ENCODE measurements around the gene MDN1. TPM values are rescaled to one million over a fixed set of nuclear protein-coding genes. Genes with fewer than 3 reads are reported as not detected.
"Not testable (repeated sequence)": the region's sequence is repeated elsewhere in the genome, so short reads cannot be mapped to it uniquely, and the experiment has no call there.

MDN1 gene
- total RNA-seq, 2 experiments from 2014 or later = 48.6 to 62.3 TPM

DNA sequence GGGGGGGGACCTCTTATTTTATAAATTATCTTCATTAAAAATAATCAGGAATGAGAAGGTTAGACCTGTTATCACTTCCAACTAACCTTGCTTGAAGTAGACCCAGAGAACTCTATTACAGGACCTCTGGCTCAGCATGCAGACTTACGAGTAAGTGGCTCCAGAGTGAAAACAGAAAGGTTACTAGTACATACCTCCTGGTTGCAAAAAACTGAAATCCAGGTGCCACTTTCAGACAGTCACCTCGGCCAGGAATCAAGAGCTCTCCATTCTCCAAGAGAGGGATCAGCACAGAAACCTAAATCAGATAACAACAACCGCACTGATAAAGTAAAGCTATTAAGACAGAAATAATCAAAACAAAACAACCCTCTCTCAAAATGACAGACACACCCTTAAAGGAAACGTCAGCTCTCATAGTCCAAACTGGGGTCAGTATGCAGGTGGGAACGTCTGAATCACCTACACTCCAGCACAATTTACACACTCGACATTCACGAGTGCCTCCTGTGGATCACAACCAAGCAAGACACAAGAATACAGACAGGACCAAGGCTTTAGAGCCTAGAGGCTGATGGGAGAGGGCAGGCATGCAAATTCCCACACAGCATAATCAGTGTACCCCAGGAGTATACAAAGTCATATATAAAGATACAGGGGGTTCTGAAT lies 31.8 kb downstream of the MDN1 start:
- ChIA-PET CTCF (ENCODE audit: unreplicated experiment) (interaction anchor here (0.9 kb wide), 1 partner anchor 34 kb away, joined by 4 read pairs; no protein-coding TSS in a partner anchor), POLR2A (interaction anchor here (1.2 kb wide), 1 partner anchor 24 kb away, joined by 4 read pairs; no protein-coding TSS in a partner anchor)
- Histone ChIP-seq H3K4me2 (ENCODE audit: low read length) (no peak overlapping the region), H3K79me2 (ENCODE audit: insufficient read depth, low read depth, low read length) (no peaks in the 10 kb centered on the region), H3K9me3 (ENCODE audit: low read length) (peaks cover 5% of the 10 kb centered on the region), H3K4me3 (ENCODE audit: low read depth, low read length, poor library complexity, severe bottlenecking) (no peak overlapping the region), H4K20me1 (ENCODE audit: insufficient read depth, low read length) (no peaks in the 10 kb centered on the region), H3K36me3 (ENCODE audit: insufficient read depth, low read length) (peaks cover 94% of the 10 kb centered on the region), H3K27ac (ENCODE audit: low read depth, low read length, poor library complexity, severe bottlenecking) (no peak overlapping the region), H3K4me1 (ENCODE audit: insufficient read depth, low read length, poor library complexity, severe bottlenecking) (no peaks in the 10 kb centered on the region), H2AFZ (ENCODE audit: low read length) (no peak overlapping the region), H3K9me2 (ENCODE audit: insufficient read depth, low read length) (no peaks in the 10 kb centered on the region)
- no TSS peak for BruUV-seq (replicated peaks)
- DNase-seq (ENCODE audit: low spot score) = no peak
- intact Hi-C loops (cut with micrococcal nuclease; ENCODE audit: unreplicated experiment) = no loop called here
- TF ChIP-seq, protein P1, sequence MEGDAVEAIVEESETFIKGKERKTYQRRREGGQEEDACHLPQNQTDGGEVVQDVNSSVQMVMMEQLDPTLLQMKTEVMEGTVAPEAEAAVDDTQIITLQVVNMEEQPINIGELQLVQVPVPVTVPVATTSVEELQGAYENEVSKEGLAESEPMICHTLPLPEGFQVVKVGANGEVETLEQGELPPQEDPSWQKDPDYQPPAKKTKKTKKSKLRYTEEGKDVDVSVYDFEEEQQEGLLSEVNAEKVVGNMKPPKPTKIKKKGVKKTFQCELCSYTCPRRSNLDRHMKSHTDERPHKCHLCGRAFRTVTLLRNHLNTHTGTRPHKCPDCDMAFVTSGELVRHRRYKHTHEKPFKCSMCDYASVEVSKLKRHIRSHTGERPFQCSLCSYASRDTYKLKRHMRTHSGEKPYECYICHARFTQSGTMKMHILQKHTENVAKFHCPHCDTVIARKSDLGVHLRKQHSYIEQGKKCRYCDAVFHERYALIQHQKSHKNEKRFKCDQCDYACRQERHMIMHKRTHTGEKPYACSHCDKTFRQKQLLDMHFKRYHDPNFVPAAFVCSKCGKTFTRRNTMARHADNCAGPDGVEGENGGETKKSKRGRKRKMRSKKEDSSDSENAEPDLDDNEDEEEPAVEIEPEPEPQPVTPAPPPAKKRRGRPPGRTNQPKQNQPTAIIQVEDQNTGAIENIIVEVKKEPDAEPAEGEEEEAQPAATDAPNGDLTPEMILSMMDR (conservative IDR thresholded peaks at IDR 0.05; ENCODE audit: low read length) = no peak
- no peak for TF ChIP-seq EZH2phosphoT487 (IDR thresholded peaks at IDR 0.05; ENCODE audit: borderline replicate concordance, low read depth, low read length)

DNA sequence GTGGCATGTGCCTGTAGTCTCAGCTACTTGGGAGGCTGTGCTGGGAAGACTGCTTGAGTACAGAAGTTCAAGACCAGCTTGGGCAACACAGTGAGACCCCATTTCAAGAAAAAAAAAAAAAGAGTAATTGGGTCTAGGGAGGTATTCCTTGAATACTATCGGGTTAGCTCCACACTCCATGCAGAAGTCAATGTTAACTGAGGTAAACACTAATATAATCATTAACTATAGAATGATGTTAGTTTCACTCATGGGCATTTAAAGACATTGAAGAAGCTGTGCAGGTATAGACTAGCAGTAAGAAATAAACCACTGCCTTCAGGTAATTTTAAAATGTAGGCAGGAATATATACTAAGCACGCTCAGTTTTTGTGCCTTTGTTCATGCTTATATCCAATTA lies 32.6 kb downstream of the MDN1 start:
- Histone ChIP-seq H3K36me3 (ENCODE audit: insufficient read depth, low read length) (peaks cover 93% of the 10 kb centered on the region), H4K20me1 (ENCODE audit: insufficient read depth, low read length) (no peaks in the 10 kb centered on the region), H3K79me2 (ENCODE audit: insufficient read depth, low read depth, low read length) (no peaks in the 10 kb centered on the region), H3K27ac (ENCODE audit: low read depth, low read length, poor library complexity, severe bottlenecking) (no peak overlapping the region), H3K4me3 (ENCODE audit: low read depth, low read length, poor library complexity, severe bottlenecking) (no peak overlapping the region), H3K4me2 (ENCODE audit: low read length) (no peak overlapping the region), H3K9me3 (ENCODE audit: low read length) (peaks cover 5% of the 10 kb centered on the region), H3K9me2 (ENCODE audit: insufficient read depth, low read length) (no peaks in the 10 kb centered on the region), H3K4me1 (ENCODE audit: insufficient read depth, low read length, poor library complexity, severe bottlenecking) (no peaks in the 10 kb centered on the region), H2AFZ (ENCODE audit: low read length) (no peak overlapping the region)
- BruUV-seq (replicated peaks) = no TSS peak
- POLR2A ChIA-PET = interaction anchor here (1.2 kb wide), 1 partner anchor 24 kb away, joined by 4 read pairs; no protein-coding TSS in a partner anchor
- intact Hi-C loops (cut with micrococcal nuclease; ENCODE audit: unreplicated experiment) = no loop called here
- no peak for DNase-seq (ENCODE audit: low spot score)
- CTCF ChIA-PET (ENCODE audit: unreplicated experiment) = no interaction called here
- no peak for TF ChIP-seq EZH2phosphoT487 (IDR thresholded peaks at IDR 0.05; ENCODE audit: borderline replicate concordance, low read depth, low read length)
- TF ChIP-seq, protein P1 (conservative IDR thresholded peaks at IDR 0.05; ENCODE audit: low read length) = no peak

DNA sequence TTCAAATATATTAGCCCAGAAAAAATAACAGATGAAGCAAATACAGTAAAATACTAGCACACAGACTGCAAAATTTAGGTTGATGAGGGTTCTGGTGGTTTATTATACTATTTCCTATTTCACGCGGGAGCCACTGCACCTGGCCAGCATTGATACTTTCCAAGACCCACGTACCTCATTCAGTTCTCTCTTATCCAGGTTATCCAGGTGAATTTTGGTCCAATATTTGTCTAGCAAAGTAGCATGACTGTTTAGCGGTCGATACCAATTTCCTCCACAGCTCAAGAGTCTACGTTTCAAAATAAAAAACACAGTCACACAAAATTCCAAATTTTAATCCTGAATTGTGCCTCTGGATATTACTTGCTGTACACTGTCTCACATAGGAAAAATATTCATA lies 34.8 kb downstream of the MDN1 start:
- Histone ChIP-seq H3K4me1 (ENCODE audit: insufficient read depth, low read length, poor library complexity, severe bottlenecking) (no peaks in the 10 kb centered on the region), H2AFZ (ENCODE audit: low read length) (no peak overlapping the region), H4K20me1 (ENCODE audit: insufficient read depth, low read length) (no peaks in the 10 kb centered on the region), H3K4me3 (ENCODE audit: low read depth, low read length, poor library complexity, severe bottlenecking) (no peak overlapping the region), H3K79me2 (ENCODE audit: insufficient read depth, low read depth, low read length) (no peaks in the 10 kb centered on the region), H3K36me3 (ENCODE audit: insufficient read depth, low read length) (peaks cover 96% of the 10 kb centered on the region), H3K9me3 (ENCODE audit: low read length) (peaks cover 5% of the 10 kb centered on the region), H3K4me2 (ENCODE audit: low read length) (no peak overlapping the region), H3K9me2 (ENCODE audit: insufficient read depth, low read length) (no peaks in the 10 kb centered on the region), H3K27ac (ENCODE audit: low read depth, low read length, poor library complexity, severe bottlenecking) (no peak overlapping the region)
- no peak for TF ChIP-seq EZH2phosphoT487 (IDR thresholded peaks at IDR 0.05; ENCODE audit: borderline replicate concordance, low read depth, low read length)
- TF ChIP-seq, protein P1 (conservative IDR thresholded peaks at IDR 0.05; ENCODE audit: low read length) = no peak
- CTCF ChIA-PET (ENCODE audit: unreplicated experiment) = no interaction called here
- POLR2A ChIA-PET = interaction anchor here (0.7 kb wide), 1 partner anchor 24 kb away, joined by 4 read pairs; no protein-coding TSS in a partner anchor
- intact Hi-C loops (cut with micrococcal nuclease; ENCODE audit: unreplicated experiment) = no loop called here
- no TSS peak for BruUV-seq (replicated peaks)
- no peak for DNase-seq (ENCODE audit: low spot score)

DNA sequence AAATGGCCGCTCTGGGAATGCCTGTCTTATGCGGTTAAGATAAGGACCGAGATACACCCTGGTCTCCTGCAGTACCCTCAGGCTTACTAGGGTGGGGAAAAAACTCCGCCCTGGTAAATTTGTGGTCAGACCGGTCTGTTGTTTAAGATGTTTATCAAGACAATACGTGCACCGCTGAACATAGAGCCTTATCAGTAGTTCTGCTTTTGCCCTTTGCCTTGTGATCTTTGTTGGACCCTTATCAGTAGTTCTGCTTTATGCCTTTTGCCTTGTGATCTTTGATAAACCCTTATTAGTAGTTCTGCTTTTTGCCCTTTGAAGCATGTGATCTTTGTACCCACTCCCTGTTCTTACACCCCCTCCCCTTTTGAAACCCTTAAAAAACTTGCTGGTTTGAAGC lies 36.3 kb downstream of the MDN1 start:
- BruUV-seq (replicated peaks); CTCF ChIA-PET (ENCODE audit: unreplicated experiment); H4K20me1 ChIP-seq (ENCODE audit: insufficient read depth, low read length); intact Hi-C loops (cut with micrococcal nuclease; ENCODE audit: unreplicated experiment); H3K4me2 ChIP-seq (ENCODE audit: low read length); H3K9me2 ChIP-seq (ENCODE audit: insufficient read depth, low read length); H2AFZ ChIP-seq (ENCODE audit: low read length); H3K4me3 ChIP-seq (ENCODE audit: low read depth, low read length, poor library complexity, severe bottlenecking); H3K4me1 ChIP-seq (ENCODE audit: insufficient read depth, low read length, poor library complexity, severe bottlenecking); H3K9me3 ChIP-seq (ENCODE audit: low read length); DNase-seq (ENCODE audit: low spot score); H3K27ac ChIP-seq (ENCODE audit: low read depth, low read length, poor library complexity, severe bottlenecking); H3K79me2 ChIP-seq (ENCODE audit: insufficient read depth, low read depth, low read length); POLR2A ChIA-PET: not testable (repeated sequence)
- peaks cover 96% of the 10 kb centered on the region for H3K36me3 ChIP-seq (ENCODE audit: insufficient read depth, low read length)

Measured in OCI-LY7 (cell line).